Panc1 (cell line): ENCODE results near the gene STMND1. TPM values are rescaled to one million over a fixed set of nuclear protein-coding genes. Genes with fewer than 3 reads are reported as not detected.

ENCODE experiments used
- total RNA-seq: library from RNA; stranded (reverse); gene quantifications from one replicate; pipeline ENCODE4 v1.2.1, GENCODE V29; 2021; ENCODE audit not compliant: unreplicated experiment

STMND1 gene
- total RNA-seq, 1 experiment from 2014 or later, result not detected

Other genes starting within 250 kb of the STMND1 start
- 23.0 TPM for gene RBM24, start 179.3 kb downstream of the STMND1 start, total RNA-seq